ENCODE measurements around the gene PDE7B. TPM values are rescaled to one million over a fixed set of nuclear protein-coding genes. Genes with fewer than 3 reads are reported as not detected.

The PDE7B gene
- total and polyA plus RNA-seq, 2 of the 8 experiments (the other 6 are each of a cell fraction or from before 2014, with no cell fraction given) = not detected

DNA sequence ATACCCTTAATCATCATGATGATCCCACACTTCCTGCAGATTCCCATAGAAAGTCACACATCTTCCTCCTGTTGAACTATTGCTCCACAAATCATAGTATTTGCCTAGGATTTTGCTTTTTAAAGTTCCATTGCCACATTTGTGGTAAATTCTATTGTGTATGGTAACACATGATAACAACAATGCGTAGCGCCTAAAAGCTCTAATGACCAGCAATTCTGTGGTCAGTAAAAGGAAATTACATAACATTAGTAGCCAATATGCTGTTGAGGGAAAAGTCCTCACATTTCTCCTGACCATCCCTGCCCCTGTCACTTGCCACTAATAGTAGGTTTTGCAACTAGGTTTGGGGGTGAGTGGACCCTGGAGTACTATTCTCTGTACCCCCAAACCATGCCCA is 31.8 kb upstream of the PDE7B start:
- no peak overlapping the region for H4K5ac ChIP-seq (ENCODE audit: insufficient read length, low read depth, low read length)
- ChIA-PET CTCF (ENCODE audit: partially characterized antibody) (interaction anchor here (0.8 kb wide), 1 partner anchor 264 kb away, joined by 3 read pairs; no protein-coding TSS in a partner anchor), POLR2A (ENCODE audit: partially characterized antibody) (no interaction called here)
- no peak overlapping the region for H2BK12ac ChIP-seq (ENCODE audit: low read depth, low read length)
- no peaks in the 10 kb centered on the region for H3K36me3 ChIP-seq (ENCODE audit: control insufficient read depth in 2 of 4, insufficient read depth in 4 of 4, low read length in 3 of 4)
- TF ChIP-seq HDAC6 (IDR thresholded peaks at IDR 0.05; ENCODE audit: low read depth, low read length) (no peak), SIN3A (conservative IDR thresholded peaks at IDR 0.05 in 1 of 2, IDR thresholded peaks at IDR 0.05 in 1 of 2; ENCODE audit: low read depth in 1 of 2, low read length in 2 of 2) (no peak), HDAC2 (IDR thresholded peaks at IDR 0.05; ENCODE audit: borderline replicate concordance in 1 of 2, low read depth in 2 of 2, low read length in 2 of 2) (no peak), GABPA (IDR thresholded peaks at IDR 0.05; ENCODE audit: borderline replicate concordance, insufficient read depth, low read length) (no peak), RBBP5 (IDR thresholded peaks at IDR 0.05; ENCODE audit: borderline replicate concordance, low read depth, low read length) (no peak), JUND (IDR thresholded peaks at IDR 0.05; ENCODE audit: low read length) (no peak)
- DNase-seq (ENCODE audit: low read depth in 1 of 2, low spot score in 2 of 2) (no peak), FAIRE-seq (no peak)
- no peak overlapping the region for H3K27ac ChIP-seq (ENCODE audit: low read depth, low read length)
- H3K23me2 ChIP-seq (ENCODE audit: low read depth, low read length) = no peaks in the 10 kb centered on the region
- H2AFZ ChIP-seq (ENCODE audit: low read length) = no peak overlapping the region
- H3K4me1 ChIP-seq (replicated peaks in 1 of 4; ENCODE audit: control insufficient read depth in 3 of 4, insufficient read depth in 4 of 4, low read length in 3 of 4) = peaks cover 0 to 3% (median 1%) of the 10 kb centered on the region in 4 experiments; a peak in 3 of 7 replicates
- H3K23ac ChIP-seq (ENCODE audit: insufficient read length) = no peak overlapping the region
- no peak overlapping the region for H3K56ac ChIP-seq (replicated peaks; ENCODE audit: insufficient read length, low read depth, low read length)
- H3K9ac ChIP-seq (replicated peaks in 1 of 4; ENCODE audit: extremely low read depth in 1 of 4, low read depth in 3 of 4, low read length in 3 of 4) = no peak overlapping the region
- no peak overlapping the region for H2AK5ac ChIP-seq (ENCODE audit: low read depth, low read length)
- H3K4me3 ChIP-seq (ENCODE audit: extremely low read depth in 1 of 4, insufficient read depth in 2 of 4, low read depth in 3 of 4, low read length in 4 of 4) = no peak overlapping the region
- no peaks in the 10 kb centered on the region for H3K9me3 ChIP-seq (ENCODE audit: insufficient read depth in 2 of 2, low read depth in 1 of 2, low read length in 1 of 2)
- H2BK120ac ChIP-seq (replicated peaks; ENCODE audit: low read depth, low read length) = no peak overlapping the region
- no peak overlapping the region for H3K14ac ChIP-seq (ENCODE audit: insufficient read length)
- no peak overlapping the region for H3K4ac ChIP-seq (replicated peaks; ENCODE audit: insufficient read length, low read depth, low read length)
- H3K79me2 ChIP-seq (ENCODE audit: control insufficient read depth in 1 of 2, insufficient read depth in 2 of 2, low read length in 2 of 2) = no peaks in the 10 kb centered on the region
- no peak overlapping the region for H4K91ac ChIP-seq (replicated peaks; ENCODE audit: insufficient read length, low read length)
- H4K20me1 ChIP-seq (replicated peaks in 1 of 2; ENCODE audit: control insufficient read depth in 1 of 2, insufficient read depth in 2 of 2, low read length in 2 of 2) = no peaks in the 10 kb centered on the region
- H2BK15ac ChIP-seq (ENCODE audit: low read length) = no peak overlapping the region
- H3K79me1 ChIP-seq (ENCODE audit: low read depth, low read length) = no peaks in the 10 kb centered on the region
- H3K18ac ChIP-seq (ENCODE audit: extremely low read depth, low read length) = no peak overlapping the region
- H3K27me3 ChIP-seq (replicated peaks in 1 of 4; ENCODE audit: control insufficient read depth in 3 of 4, extremely low read depth in 1 of 4, insufficient read depth in 3 of 4, low read length in 3 of 4) = no peaks in the 10 kb centered on the region
- H3K4me2 ChIP-seq (ENCODE audit: insufficient read depth in 1 of 2, low read depth in 2 of 2, low read length in 2 of 2) = no peak overlapping the region
- no peak overlapping the region for H2BK5ac ChIP-seq (ENCODE audit: low read depth, low read length)
- H2BK20ac ChIP-seq (ENCODE audit: low read length) = no peak overlapping the region
- WGBS, 2 experiments (ENCODE audit: extremely low coverage in 1 of 2, insufficient coverage in 1 of 2, insufficient read length in 1 of 2, insufficient replicate concordance in 2 of 2, low coverage in 1 of 2, low lambda C conversion rate in 2 of 2, missing lambda C conversion rate in 1 of 2) = 94% methylated on average over 2 of the region's 2 CpGs; no CpG with 5 or more reads in 1 of the 2 experiments
- H4K8ac ChIP-seq (ENCODE audit: extremely low read depth, insufficient read depth, low read length) = no peak overlapping the region

All from H1 (cell line).